A549 treated with CpdA at 1 μM for 4 hours (cell line): ENCODE data around the gene TMEM41A. TPM values are rescaled to one million over a fixed set of nuclear protein-coding genes. Genes with fewer than 3 reads are reported as not detected.

Source experiments
- total RNA-seq: library from RNA; stranded (reverse); fragments of 200-300 nt; extraction: Qiagen RNA extraction; gene quantifications from 5 replicates; pipeline ENCODE4 v1.2.3, GENCODE V29; 2022; ENCODE audit warnings: low read depth

The TMEM41A gene
- total RNA-seq = 18.3 to 24.0 TPM (median 21.3 TPM) in 5 replicates

DNA sequence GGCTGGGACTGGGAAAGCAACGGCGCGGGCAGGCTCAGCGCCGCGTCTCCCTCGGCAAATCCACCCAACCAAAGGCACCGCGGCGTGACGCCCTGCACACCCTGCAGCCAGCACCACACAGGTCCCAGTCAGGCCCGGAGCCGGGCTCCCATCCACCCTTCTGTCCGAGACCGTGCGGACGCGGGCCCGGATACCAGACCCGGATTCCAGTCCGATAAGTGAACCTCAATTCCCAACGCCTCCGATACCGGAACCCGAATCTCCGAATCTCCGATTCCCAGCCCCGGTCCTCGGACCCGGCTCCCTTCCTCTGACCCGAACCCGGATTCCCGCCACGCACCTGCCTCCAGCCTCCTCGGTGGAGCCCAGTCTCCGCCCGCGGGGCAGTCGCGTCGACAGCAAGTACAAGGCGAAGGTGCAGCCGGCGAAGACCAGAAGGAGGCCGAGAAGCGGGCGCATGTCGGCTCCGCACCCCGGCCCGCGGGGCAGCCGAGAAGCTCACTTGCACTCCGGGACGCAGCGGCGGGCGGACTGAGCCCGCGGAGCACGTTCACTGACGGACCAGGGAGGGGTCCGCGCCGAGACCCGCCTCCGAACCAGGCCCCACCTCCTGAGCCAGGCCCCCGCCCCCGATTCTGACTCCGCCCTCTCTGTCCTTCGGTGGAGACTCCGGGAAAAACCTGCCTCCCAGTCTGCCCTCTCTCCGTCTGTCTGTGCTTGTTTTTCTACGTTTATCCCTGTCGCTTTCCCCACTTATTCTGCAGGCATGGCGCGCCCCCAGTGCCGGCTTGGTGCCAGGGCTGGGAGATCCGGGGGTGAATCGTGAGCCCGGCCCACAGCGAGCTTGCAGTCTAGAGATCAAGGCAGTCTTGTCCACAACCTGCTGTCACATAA lies at the start of gene TMEM41A:
TSS of gene TMEM41A (minus strand) at position 533 of the 894 bp plus-strand sequence. CDS start at position 459, 74 bp downstream.

Other genes starting within 250 kb of the TMEM41A start
- 2.2 to 7.1 TPM (median 2.4 TPM) in 5 replicates for gene EHHADH, start 245.0 kb downstream of the TMEM41A start, total RNA-seq
- 13.2 to 16.3 TPM (median 13.5 TPM) in 5 replicates for gene MAP3K13, start 135.9 kb downstream of the TMEM41A start, total RNA-seq
- 7.5 to 8.5 TPM (median 8.1 TPM) in 5 replicates for gene LIPH, start 53.6 kb upstream of the TMEM41A start, total RNA-seq
- gene SENP2, start 87.3 kb upstream of the TMEM41A start, total RNA-seq = 16.5 to 22.6 TPM (median 20.0 TPM) in 5 replicates